ENCODE data around the gene TMEM30A.

The TMEM30A gene

GRCh38 chr6:75284632-75285282, at the start of gene TMEM30A:
Gene TMEM30A (minus strand): TSS chr6:75284792. CDS start chr6:75284638, 154 bp downstream.
- peak; percentile 95 to 96 for DNase-seq

GRCh38 chr6:75333676-75334200, 49.1 kb upstream of the TMEM30A start:
- no peak for DNase-seq

GRCh38 chr6:75331151-75331550, 46.6 kb upstream of the TMEM30A start:
- no peak for DNase-seq

- no peak for DNase-seq
Measured at GRCh38 chr6:75329703-75330102, 45.1 kb upstream of the TMEM30A start.

GRCh38 chr6:75327807-75328206, 43.2 kb upstream of the TMEM30A start:
- DNase-seq = no peak

GRCh38 chr6:75326557-75327258, 42.1 kb upstream of the TMEM30A start:
- DNase-seq = no peak

GRCh38 chr6:75318900-75319299, 34.3 kb upstream of the TMEM30A start:
- DNase-seq = no peak

GRCh38 chr6:75317503-75318206, 33.1 kb upstream of the TMEM30A start:
- no peak for DNase-seq

GRCh38 chr6:75315978-75316377, 31.4 kb upstream of the TMEM30A start:
- DNase-seq = no peak

- no peak for DNase-seq
Measured at GRCh38 chr6:75308250-75308988, 23.8 kb upstream of the TMEM30A start.

GRCh38 chr6:75307364-75308004, 22.9 kb upstream of the TMEM30A start:
- DNase-seq = no peak

GRCh38 chr6:75306064-75306463, 21.5 kb upstream of the TMEM30A start:
- no peak for DNase-seq

GRCh38 chr6:75305573-75305972, 21.0 kb upstream of the TMEM30A start:
- no peak for DNase-seq

GRCh38 chr6:75302280-75302679, 17.7 kb upstream of the TMEM30A start:
- no peak for DNase-seq

- no peak for DNase-seq
Measured at GRCh38 chr6:75301537-75301936, 16.9 kb upstream of the TMEM30A start.

- DNase-seq = no peak
Measured at GRCh38 chr6:75301088-75301487, 16.5 kb upstream of the TMEM30A start.

GRCh38 chr6:75300531-75300855, 15.9 kb upstream of the TMEM30A start:
- DNase-seq = no peak

- no peak for DNase-seq
Measured at GRCh38 chr6:75299801-75300530, 15.4 kb upstream of the TMEM30A start.

GRCh38 chr6:75296811-75297779, 12.5 kb upstream of the TMEM30A start:
- no peak for DNase-seq

GRCh38 chr6:75292555-75292954, 8.0 kb upstream of the TMEM30A start:
- no peak for DNase-seq

GRCh38 chr6:75291744-75292143, 7.2 kb upstream of the TMEM30A start:
- no peak for DNase-seq
